GM23338 (cell line): ENCODE measurements around the gene OLFM1. TPM values are rescaled to one million over a fixed set of nuclear protein-coding genes. Genes with fewer than 3 reads are reported as not detected.

Experiments used
- ATAC-seq: fragments of 200-7000 bp; cut with Tn5 transposase; 3 replicates; pipeline ENCODE4 v1.9.1; 2020
- DNase-seq: peaks from one replicate; pipeline ENCODE4 v3.0.0-alpha.2; 2015; ENCODE audit warnings: low spot score
- H2AFZ ChIP-seq: fragments of 200-600 bp; sonication (generic); 2 replicates; pipeline ENCODE4 v1.8.0; 2016; ENCODE audit warnings: antibody characterized with exemption, mild to moderate bottlenecking, moderate library complexity
- H3F3A ChIP-seq: fragments of 200-600 bp; sonication (generic); replicated peaks from 2 replicates; pipeline ENCODE4 v1.8.0; 2017; ENCODE audit warnings: antibody characterized with exemption, mixed run types, low read depth
- H3K27ac ChIP-seq: fragments of 200-600 bp; sonication (generic); 2 replicates; pipeline ENCODE4 v1.6.1; 2016; ENCODE audit warnings: low read depth
- H3K27me3 ChIP-seq: fragments of 200-600 bp; sonication (generic); 2 replicates; pipeline ENCODE4 v1.8.0; 2016; ENCODE audit warnings: mild to moderate bottlenecking, mixed run types, moderate library complexity; ENCODE audit not compliant: insufficient read depth
- H3K36me3 ChIP-seq: fragments of 200-600 bp; sonication (generic); 2 replicates; pipeline ENCODE4 v1.8.0; 2016; ENCODE audit warnings: mild to moderate bottlenecking; ENCODE audit not compliant: insufficient read depth
- H3K4me1 ChIP-seq: fragments of 200-600 bp; sonication (generic); 2 replicates; pipeline ENCODE4 v1.8.0; 2016; ENCODE audit warnings: mild to moderate bottlenecking, moderate library complexity; ENCODE audit not compliant: insufficient read depth
- H3K4me2 ChIP-seq: fragments of 200-600 bp; sonication (generic); 2 replicates; pipeline ENCODE4 v1.7.1; 2017; ENCODE audit warnings: mixed run types
- H3K4me3 ChIP-seq: fragments of 200-600 bp; sonication (generic); 2 replicates; pipeline ENCODE4 v1.6.1; 2016; ENCODE audit warnings: mixed run types
- H3K79me2 ChIP-seq: fragments of 200-600 bp; sonication (generic); replicated peaks from 2 replicates; pipeline ENCODE4 v1.8.0; 2017; ENCODE audit warnings: mild to moderate bottlenecking; ENCODE audit not compliant: insufficient read depth
- H3K9me2 ChIP-seq: fragments of 200-600 bp; sonication (generic); 2 replicates; pipeline ENCODE4 v1.8.0; 2017; ENCODE audit not compliant: insufficient read depth
- H4K20me1 ChIP-seq: fragments of 200-600 bp; sonication (generic); replicated peaks from 2 replicates; pipeline ENCODE4 v1.8.0; 2017; ENCODE audit warnings: mild to moderate bottlenecking; ENCODE audit not compliant: insufficient read depth
- H3K27ac Mint-ChIP-seq: 2 replicates; pipeline ENCODE4 v1.8.0; 2020; ENCODE audit warnings: inconsistent platforms, mild to moderate bottlenecking, moderate library complexity, mixed read lengths
- H3K27me3 Mint-ChIP-seq: 3 replicates; pipeline ENCODE4 v1.8.0; 2022; ENCODE audit warnings: low read depth, mild to moderate bottlenecking, moderate library complexity, mixed read lengths, inconsistent platforms; ENCODE audit not compliant: insufficient read depth, poor library complexity
- H3K36me3 Mint-ChIP-seq: 3 replicates; pipeline ENCODE4 v1.8.0; 2021; ENCODE audit warnings: low read depth, mild to moderate bottlenecking, inconsistent platforms, moderate library complexity, mixed read lengths
- H3K4me1 Mint-ChIP-seq: 3 replicates; pipeline ENCODE4 v1.8.0; 2020; ENCODE audit warnings: mild to moderate bottlenecking, inconsistent platforms, mixed read lengths
- H3K4me3 Mint-ChIP-seq: 3 replicates; pipeline ENCODE4 v1.8.0; 2021; ENCODE audit warnings: moderate library complexity, mild to moderate bottlenecking, inconsistent platforms, mixed read lengths
- H3K9me3 Mint-ChIP-seq: 3 replicates; pipeline ENCODE4 v1.8.0; 2020; ENCODE audit warnings: moderate library complexity, mild to moderate bottlenecking, inconsistent platforms, mixed read lengths
- CREB1 ChIP-seq: fragments of 250-450 bp; sonication (Bioruptor Pico); IDR thresholded peaks from 2 replicates; pipeline ENCODE4 v1.5.0; 2020; ENCODE audit warnings: low read depth, mild to moderate bottlenecking, moderate library complexity
- ETS1 ChIP-seq: IDR thresholded peaks from 2 replicates; pipeline ENCODE4 v1.6.1; 2016; ENCODE audit warnings: antibody characterized with exemption
- EZH2 ChIP-seq: fragments of 200-600 bp; sonication (generic); IDR thresholded peaks from one replicate; pipeline ENCODE4 v1.8.0; 2017; ENCODE audit warnings: antibody characterized with exemption, mild to moderate bottlenecking, low read depth; ENCODE audit not compliant: unreplicated experiment
- EZH2phosphoT487 ChIP-seq: fragments of 200-600 bp; sonication (generic); IDR thresholded peaks from one replicate; pipeline ENCODE4 v1.8.1; 2018; ENCODE audit warnings: antibody characterized with exemption; ENCODE audit not compliant: unreplicated experiment
- JUNB ChIP-seq: IDR thresholded peaks from one replicate; pipeline ENCODE4 v1.6.1; 2016; ENCODE audit warnings: antibody characterized with exemption; ENCODE audit not compliant: unreplicated experiment
- NANOG ChIP-seq: IDR thresholded peaks from 2 replicates; pipeline ENCODE4 v1.6.1; 2016; ENCODE audit warnings: antibody characterized with exemption, borderline replicate concordance
- POLR2AphosphoS5 ChIP-seq: IDR thresholded peaks from 2 replicates; pipeline ENCODE4 v1.6.1; 2016; ENCODE audit warnings: antibody characterized with exemption, low read depth
- STAT1 ChIP-seq: IDR thresholded peaks from one replicate; pipeline ENCODE4 v1.6.1; 2016; ENCODE audit warnings: antibody characterized with exemption; ENCODE audit not compliant: unreplicated experiment
- ZNF114 ChIP-seq: fragments of 250-450 bp; sonication (Bioruptor Pico); IDR thresholded peaks from 2 replicates; pipeline ENCODE4 v1.5.0; 2020; ENCODE audit warnings: mild to moderate bottlenecking, moderate library complexity
- ZNF331 ChIP-seq: fragments of 250-450 bp; sonication (Bioruptor Pico); IDR thresholded peaks from 2 replicates; pipeline ENCODE4 v1.5.0; 2020; ENCODE audit warnings: low read depth, mild to moderate bottlenecking, moderate library complexity
- ZNF462 ChIP-seq: fragments of 250-450 bp; sonication (Bioruptor Pico); IDR thresholded peaks from 2 replicates; pipeline ENCODE4 v1.5.0; 2020; ENCODE audit warnings: mild to moderate bottlenecking, moderate library complexity
- polyA plus RNA-seq: library from polyadenylated mRNA; unstranded; fragments of >200 nt; fragmentation: Nextera tagmentation; extraction: Ambion mirVana; gene quantifications from 2 replicates; pipeline ENCODE4 v1.2.1, GENCODE V29; 2016
- total RNA-seq: library from RNA; depleted of rRNA; stranded (reverse); fragments of >200 nt; shearing (Covaris generic); gene quantifications from 2 replicates; pipeline ENCODE4 v1.2.3, GENCODE V29; 2014
- TF ChIP-seq, protein P1 (sequence below), 2 experiments: fragments of 200-600 bp in 1 of 2; sonication (generic) in 1 of 2; conservative IDR thresholded peaks; 2 replicates each; pipeline versions ENCODE4 v1.5.1 to v1.6.1; 2016 to 2017; ENCODE audit warnings: antibody characterized with exemption in 2 of 2, low read depth in 2 of 2, mild to moderate bottlenecking in 2 of 2, moderate library complexity in 1 of 2
- TF ChIP-seq, protein P2 (sequence below): IDR thresholded peaks from one replicate; pipeline ENCODE4 v1.6.1; 2018; ENCODE audit warnings: antibody characterized with exemption; ENCODE audit not compliant: unreplicated experiment

OLFM1 gene
- total and polyA plus RNA-seq, 2 experiments from 2014 or later = 20.6 to 40.1 TPM

DNA sequence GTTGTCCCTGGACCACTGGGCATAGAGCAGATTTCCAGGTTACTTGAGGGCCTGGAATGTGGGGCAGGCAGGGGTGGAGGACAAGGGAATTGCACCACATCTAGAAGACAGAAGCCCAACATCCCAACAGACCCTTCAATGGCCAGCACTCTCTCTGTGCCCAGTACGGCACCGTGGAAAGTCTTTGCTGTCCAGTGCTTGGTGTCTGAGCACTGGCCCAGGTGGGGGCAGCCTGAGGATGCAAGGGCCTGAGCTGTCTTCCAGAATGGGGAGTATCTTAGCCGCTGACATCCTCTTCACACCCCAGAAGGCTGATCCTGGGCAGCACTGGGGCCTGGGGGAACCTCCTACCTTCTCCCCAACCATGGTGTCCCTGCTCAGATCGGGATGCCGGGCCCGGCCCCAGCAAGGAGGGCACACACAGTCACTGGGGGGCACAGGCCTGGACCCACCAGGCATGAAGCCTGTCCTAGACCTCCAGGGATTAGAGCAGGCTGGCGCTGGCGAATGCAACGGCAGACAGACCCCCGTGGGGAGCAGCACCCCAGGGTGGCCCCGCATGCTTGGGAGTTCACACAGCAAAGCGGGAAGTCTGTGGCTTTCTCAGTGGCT is 40.6 kb upstream of the OLFM1 start:
- no peak overlapping the region for H2AFZ ChIP-seq
- no peaks in the 10 kb centered on the region for H3K27me3 ChIP-seq
- no peaks in the 10 kb centered on the region for H3K9me2 ChIP-seq
- no peak overlapping the region for H3K4me2 ChIP-seq
- peaks cover 3% of the 10 kb centered on the region; the same call in 1 of the 3 replicates for H3K9me3 Mint-ChIP-seq
- no peak overlapping the region for H3K27ac ChIP-seq
- no peaks in the 10 kb centered on the region for H3K4me1 Mint-ChIP-seq
- no peak overlapping the region for H3K4me3 ChIP-seq
- H3K4me3 Mint-ChIP-seq = no peak overlapping the region
- H3K79me2 ChIP-seq = no peaks in the 10 kb centered on the region
- no peaks in the 10 kb centered on the region for H3K36me3 ChIP-seq
- peaks cover 9% of the 10 kb centered on the region for H3K27me3 Mint-ChIP-seq
- no peak overlapping the region for H3K27ac Mint-ChIP-seq
- H3K4me1 ChIP-seq = no peaks in the 10 kb centered on the region
- ATAC-seq (no peak), DNase-seq (no peak)
- H3K36me3 Mint-ChIP-seq = no peaks in the 10 kb centered on the region
- no peaks in the 10 kb centered on the region for H3F3A ChIP-seq
- no peak for TF ChIP-seq ZNF331 (CRISPR knock-in tag)
- no peak for TF ChIP-seq CREB1 (CRISPR knock-in tag)
- TF ChIP-seq EZH2phosphoT487 = no peak
- TF ChIP-seq, protein P1, sequence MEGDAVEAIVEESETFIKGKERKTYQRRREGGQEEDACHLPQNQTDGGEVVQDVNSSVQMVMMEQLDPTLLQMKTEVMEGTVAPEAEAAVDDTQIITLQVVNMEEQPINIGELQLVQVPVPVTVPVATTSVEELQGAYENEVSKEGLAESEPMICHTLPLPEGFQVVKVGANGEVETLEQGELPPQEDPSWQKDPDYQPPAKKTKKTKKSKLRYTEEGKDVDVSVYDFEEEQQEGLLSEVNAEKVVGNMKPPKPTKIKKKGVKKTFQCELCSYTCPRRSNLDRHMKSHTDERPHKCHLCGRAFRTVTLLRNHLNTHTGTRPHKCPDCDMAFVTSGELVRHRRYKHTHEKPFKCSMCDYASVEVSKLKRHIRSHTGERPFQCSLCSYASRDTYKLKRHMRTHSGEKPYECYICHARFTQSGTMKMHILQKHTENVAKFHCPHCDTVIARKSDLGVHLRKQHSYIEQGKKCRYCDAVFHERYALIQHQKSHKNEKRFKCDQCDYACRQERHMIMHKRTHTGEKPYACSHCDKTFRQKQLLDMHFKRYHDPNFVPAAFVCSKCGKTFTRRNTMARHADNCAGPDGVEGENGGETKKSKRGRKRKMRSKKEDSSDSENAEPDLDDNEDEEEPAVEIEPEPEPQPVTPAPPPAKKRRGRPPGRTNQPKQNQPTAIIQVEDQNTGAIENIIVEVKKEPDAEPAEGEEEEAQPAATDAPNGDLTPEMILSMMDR (conservative IDR thresholded peaks at IDR 0.05; ENCODE audit: low read depth in 2 of 2) = no peak
- TF ChIP-seq, protein P2, sequence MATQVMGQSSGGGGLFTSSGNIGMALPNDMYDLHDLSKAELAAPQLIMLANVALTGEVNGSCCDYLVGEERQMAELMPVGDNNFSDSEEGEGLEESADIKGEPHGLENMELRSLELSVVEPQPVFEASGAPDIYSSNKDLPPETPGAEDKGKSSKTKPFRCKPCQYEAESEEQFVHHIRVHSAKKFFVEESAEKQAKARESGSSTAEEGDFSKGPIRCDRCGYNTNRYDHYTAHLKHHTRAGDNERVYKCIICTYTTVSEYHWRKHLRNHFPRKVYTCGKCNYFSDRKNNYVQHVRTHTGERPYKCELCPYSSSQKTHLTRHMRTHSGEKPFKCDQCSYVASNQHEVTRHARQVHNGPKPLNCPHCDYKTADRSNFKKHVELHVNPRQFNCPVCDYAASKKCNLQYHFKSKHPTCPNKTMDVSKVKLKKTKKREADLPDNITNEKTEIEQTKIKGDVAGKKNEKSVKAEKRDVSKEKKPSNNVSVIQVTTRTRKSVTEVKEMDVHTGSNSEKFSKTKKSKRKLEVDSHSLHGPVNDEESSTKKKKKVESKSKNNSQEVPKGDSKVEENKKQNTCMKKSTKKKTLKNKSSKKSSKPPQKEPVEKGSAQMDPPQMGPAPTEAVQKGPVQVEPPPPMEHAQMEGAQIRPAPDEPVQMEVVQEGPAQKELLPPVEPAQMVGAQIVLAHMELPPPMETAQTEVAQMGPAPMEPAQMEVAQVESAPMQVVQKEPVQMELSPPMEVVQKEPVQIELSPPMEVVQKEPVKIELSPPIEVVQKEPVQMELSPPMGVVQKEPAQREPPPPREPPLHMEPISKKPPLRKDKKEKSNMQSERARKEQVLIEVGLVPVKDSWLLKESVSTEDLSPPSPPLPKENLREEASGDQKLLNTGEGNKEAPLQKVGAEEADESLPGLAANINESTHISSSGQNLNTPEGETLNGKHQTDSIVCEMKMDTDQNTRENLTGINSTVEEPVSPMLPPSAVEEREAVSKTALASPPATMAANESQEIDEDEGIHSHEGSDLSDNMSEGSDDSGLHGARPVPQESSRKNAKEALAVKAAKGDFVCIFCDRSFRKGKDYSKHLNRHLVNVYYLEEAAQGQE = no peak
- no peak for TF ChIP-seq JUNB
- no peak for TF ChIP-seq ZNF114 (CRISPR knock-in tag)
- no peak for TF ChIP-seq ZNF462 (CRISPR knock-in tag)
- TF ChIP-seq EZH2 = no peak
- no peak for TF ChIP-seq STAT1
- no peak for TF ChIP-seq POLR2AphosphoS5
- no peak for TF ChIP-seq NANOG
- TF ChIP-seq ETS1 = no peak
- no peaks in the 10 kb centered on the region for H4K20me1 ChIP-seq
